ENCODE results near the gene CHRNB1.

Gene CHRNB1

DNA sequence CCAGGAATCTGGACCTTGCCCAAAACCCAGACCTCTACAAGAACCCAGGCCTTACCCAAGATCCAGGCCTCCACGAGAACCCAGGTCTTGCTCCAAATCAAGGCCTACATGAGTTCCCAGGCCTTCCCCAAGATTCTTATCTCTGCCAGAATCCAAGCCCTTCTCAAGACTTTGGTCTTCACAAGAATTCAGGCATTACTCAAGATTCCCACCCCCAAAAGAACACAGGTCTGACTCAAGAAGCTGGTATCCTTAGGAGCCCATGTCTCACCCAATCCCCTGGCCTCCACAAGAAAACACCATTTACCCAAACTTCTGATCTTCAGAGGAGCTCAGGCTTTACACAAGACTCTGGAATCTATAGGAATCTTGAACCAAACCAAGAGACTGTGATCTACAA lies 13.6 kb upstream of the CHRNB1 start:
- no peak for TF ChIP-seq CTCF (IDR thresholded peaks at IDR 0.05)
- H3K27ac ChIP-seq = no peak overlapping the region
- no peaks in the 10 kb centered on the region for H3K79me2 ChIP-seq
- H3K27me3 ChIP-seq (ENCODE audit: control insufficient read depth, insufficient read depth, low read length) = no peaks in the 10 kb centered on the region
- H3K4me3 ChIP-seq (ENCODE audit: low read depth, low read length) = no peak overlapping the region
- H2AFZ ChIP-seq = no peak overlapping the region
- no peaks in the 10 kb centered on the region for H3K9me3 ChIP-seq (ENCODE audit: control insufficient read depth, low read length)
- no peaks in the 10 kb centered on the region for H3K4me1 ChIP-seq
- H3K4me2 ChIP-seq (ENCODE audit: low read length) = no peak overlapping the region
- H3K36me3 ChIP-seq (ENCODE audit: control insufficient read depth, insufficient read depth, low read length) = no peaks in the 10 kb centered on the region
- no peak overlapping the region for H3K9ac ChIP-seq

- no peak overlapping the region for H3K4me2 ChIP-seq (ENCODE audit: low read length)
- H3K4me1 ChIP-seq = no peaks in the 10 kb centered on the region
- H2AFZ ChIP-seq = no peak overlapping the region
- H3K79me2 ChIP-seq = no peaks in the 10 kb centered on the region
- H3K9me3 ChIP-seq (ENCODE audit: control insufficient read depth, low read length) = no peaks in the 10 kb centered on the region
- no peak overlapping the region for H3K4me3 ChIP-seq (ENCODE audit: low read depth, low read length)
- no peak overlapping the region for H3K9ac ChIP-seq
- no peak for TF ChIP-seq CTCF (IDR thresholded peaks at IDR 0.05)
- no peaks in the 10 kb centered on the region for H3K27me3 ChIP-seq (ENCODE audit: control insufficient read depth, insufficient read depth, low read length)
- H3K36me3 ChIP-seq (ENCODE audit: control insufficient read depth, insufficient read depth, low read length) = no peaks in the 10 kb centered on the region
- no peak overlapping the region for H3K27ac ChIP-seq
Observed at GRCh38 chr17:7432296-7432695, 12.6 kb upstream of the CHRNB1 start.

DNA sequence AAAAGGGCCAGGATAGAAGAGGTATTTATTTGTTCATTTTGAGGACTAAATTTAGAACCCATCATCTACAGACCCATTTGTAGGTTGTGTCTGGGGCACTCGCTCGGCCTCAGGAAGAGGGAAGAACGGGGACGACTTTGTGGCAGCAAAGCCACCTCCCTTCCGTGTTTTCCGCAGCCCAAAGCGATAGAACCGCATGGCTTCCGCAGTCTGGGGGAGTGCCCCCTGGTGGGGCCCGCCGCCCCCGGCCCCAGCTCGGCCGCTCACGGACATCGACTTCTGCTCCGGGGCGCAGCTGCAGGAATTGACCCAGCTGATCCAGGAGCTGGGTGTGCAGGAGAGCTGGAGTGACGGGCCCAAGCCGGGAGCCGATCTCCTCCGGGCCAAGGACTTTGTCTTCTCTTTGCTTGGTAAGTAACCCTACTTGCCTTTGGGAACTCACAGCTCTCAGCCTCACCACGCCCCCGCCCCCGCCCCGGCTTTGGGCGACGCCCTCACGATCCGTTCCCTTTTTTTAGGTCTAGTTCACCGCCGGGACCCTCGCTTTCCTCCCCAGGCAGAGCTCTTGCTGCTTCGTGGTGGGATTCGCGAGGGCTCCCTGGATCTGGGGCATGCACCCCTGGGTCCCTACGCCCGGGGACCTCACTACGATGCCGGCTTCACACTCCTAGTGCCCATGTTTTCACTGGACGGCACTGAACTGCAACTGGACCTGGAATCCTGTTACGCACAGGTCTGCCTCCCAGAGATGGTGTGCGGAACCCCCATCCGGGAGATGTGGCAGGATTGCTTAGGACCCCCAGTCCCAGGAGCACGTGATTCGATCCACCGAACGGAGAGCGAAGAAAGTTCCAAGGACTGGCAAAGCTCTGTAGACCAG lies 8.9 kb upstream of the CHRNB1 start:
- peak; percentile 5 for TF ChIP-seq CTCF (IDR thresholded peaks at IDR 0.05)
- no peak overlapping the region for H3K27ac ChIP-seq
- H3K4me2 ChIP-seq (ENCODE audit: low read length) = peak overlapping the region; percentile 72
- H3K9me3 ChIP-seq (ENCODE audit: control insufficient read depth, low read length) = no peaks in the 10 kb centered on the region
- H2AFZ ChIP-seq = peak overlapping the region; percentile 88
- no peaks in the 10 kb centered on the region for H3K27me3 ChIP-seq (ENCODE audit: control insufficient read depth, insufficient read depth, low read length)
- peak overlapping the region; percentile 70 for H3K4me3 ChIP-seq (ENCODE audit: low read depth, low read length)
- H3K79me2 ChIP-seq = no peaks in the 10 kb centered on the region
- no peak overlapping the region for H3K9ac ChIP-seq
- H3K36me3 ChIP-seq (ENCODE audit: control insufficient read depth, insufficient read depth, low read length) = no peaks in the 10 kb centered on the region
- peaks cover 7% of the 10 kb centered on the region for H3K4me1 ChIP-seq

GRCh38 chr17:7436556-7437368 lies 8.1 kb upstream of the CHRNB1 start:
- Histone ChIP-seq H3K79me2 (no peaks in the 10 kb centered on the region), H3K36me3 (ENCODE audit: control insufficient read depth, insufficient read depth, low read length) (no peaks in the 10 kb centered on the region), H3K9ac (peak overlapping the region; percentile 40), H3K9me3 (ENCODE audit: control insufficient read depth, low read length) (no peaks in the 10 kb centered on the region), H3K4me2 (ENCODE audit: low read length) (peak overlapping the region; percentile 72), H3K4me1 (peaks cover 10% of the 10 kb centered on the region), H2AFZ (peak overlapping the region; percentile 88), H3K27ac (peak overlapping the region; percentile 74), H3K4me3 (ENCODE audit: low read depth, low read length) (peak overlapping the region; percentile 70), H3K27me3 (ENCODE audit: control insufficient read depth, insufficient read depth, low read length) (no peaks in the 10 kb centered on the region)
- TF ChIP-seq CTCF (IDR thresholded peaks at IDR 0.05) = peak; percentile 96

Data from parathyroid adenoma (tissue), 2 donors.